GM21529 (cell line): ENCODE measurements around the gene PTPRT.

Source experiments
- ATAC-seq: cut with Tn5 transposase; IDR thresholded peaks from one replicate; pipeline ENCODE4 v1.9.1; 2021; ENCODE audit not compliant: unreplicated experiment

PTPRT gene

DNA sequence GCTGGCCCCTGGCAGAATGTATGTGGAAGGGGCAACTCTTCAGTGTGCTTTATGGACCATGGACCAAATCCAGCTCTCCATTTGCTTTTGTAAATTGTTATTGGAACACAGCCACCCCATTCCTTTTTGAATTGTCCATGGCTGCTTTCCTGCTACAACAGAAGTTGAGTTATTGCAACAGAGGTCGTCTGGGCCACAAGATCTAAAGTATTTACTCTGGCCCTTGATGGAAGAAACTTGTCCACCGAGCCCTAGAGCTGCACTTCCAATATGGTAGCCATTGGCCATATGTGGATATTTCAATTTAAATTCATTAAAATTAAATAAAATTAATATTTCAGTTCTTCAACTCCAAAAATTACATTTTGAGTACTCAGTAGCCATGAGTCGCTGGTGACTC, 543.5 kb downstream of the PTPRT start:
- ATAC-seq: no peak

DNA sequence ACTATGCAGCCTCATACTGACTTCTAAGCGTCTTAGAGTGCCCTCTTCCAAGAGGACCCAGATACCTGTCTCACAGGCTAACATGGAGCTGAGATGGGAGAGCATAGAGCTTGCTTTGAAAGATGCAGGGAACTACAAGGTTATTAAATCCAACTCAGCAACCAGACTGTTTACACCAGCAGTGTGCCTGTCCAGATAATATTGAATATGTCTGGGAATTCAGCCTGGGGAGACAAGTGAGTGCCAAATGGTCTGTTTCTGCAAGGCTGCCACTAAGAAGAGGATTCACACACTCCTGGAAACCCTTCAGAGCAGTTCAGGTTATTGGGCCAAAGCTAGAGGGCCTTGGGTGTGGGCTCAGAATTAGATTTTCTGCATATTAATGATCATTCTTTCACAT, 547.8 kb downstream of the PTPRT start:
- no peak for ATAC-seq

DNA sequence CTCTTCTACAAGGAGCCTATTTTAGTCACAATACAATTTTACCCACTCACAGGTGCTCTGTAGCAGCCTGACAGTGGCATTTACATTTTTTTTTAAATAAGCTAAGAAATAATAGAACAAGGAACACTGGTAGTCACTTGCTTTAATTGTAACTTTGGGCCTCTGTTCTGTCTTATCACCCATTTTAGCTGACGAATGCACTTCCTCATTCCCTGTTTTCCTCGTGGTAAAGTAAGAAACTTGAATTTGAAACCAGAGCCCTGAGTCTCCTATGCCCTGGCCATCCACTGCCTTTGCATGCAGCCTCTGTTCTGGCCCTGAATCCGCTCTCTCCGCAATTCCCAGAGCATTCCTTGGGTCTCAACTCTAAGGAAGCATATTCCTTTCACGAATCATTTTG, 550.6 kb downstream of the PTPRT start:
- no peak for ATAC-seq

DNA sequence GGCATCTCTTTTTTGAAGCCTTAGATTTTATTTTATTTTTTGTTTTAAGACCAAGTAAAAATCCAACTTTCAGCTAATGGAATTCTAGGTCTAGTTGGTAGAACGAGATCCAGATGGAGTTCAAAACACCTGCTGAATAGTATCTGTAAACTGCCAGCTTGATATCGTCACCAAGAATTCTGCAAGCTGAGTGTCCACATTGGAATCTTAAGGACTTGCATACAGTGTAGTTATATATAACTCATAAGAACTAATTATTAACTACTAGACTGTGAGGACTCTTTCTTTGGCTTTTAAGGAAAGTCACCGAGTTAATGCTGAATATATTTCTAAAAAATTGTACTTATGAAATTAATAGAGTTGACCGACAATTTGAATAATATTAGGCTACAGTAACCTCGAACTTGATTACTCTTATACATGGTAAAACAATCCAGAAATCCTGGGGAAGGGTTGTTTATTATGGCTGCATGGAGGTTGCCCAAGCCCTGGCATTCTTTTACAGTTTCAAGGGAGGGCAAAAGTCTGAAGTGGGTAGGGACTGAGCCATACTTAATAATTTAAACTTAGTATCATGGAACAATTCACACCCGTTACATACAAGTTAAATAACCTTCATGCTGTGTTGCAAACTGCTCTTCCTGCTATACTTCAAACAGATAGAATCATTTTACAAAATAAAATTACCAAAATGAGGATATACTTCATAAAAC, 553.9 kb downstream of the PTPRT start:
- no peak for ATAC-seq

DNA sequence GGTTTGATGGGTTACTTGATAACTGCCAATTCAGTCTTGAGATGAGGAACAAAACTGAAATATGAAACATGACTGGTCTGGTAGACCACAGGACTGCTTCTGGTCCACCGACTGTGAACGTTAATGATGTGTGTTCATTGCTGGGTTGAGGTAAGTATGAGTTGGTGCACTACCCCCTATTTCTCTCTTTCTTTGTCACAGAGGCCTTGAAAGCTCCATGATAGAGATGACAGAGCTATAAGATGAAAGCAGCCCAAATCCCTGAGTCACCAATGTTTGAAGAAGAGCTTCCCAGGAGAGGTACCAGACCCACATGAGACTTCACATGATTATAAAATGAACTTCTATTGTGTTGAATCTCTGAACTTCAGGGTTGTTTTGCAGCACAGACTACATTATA, 555.5 kb downstream of the PTPRT start:
- ATAC-seq: no peak

DNA sequence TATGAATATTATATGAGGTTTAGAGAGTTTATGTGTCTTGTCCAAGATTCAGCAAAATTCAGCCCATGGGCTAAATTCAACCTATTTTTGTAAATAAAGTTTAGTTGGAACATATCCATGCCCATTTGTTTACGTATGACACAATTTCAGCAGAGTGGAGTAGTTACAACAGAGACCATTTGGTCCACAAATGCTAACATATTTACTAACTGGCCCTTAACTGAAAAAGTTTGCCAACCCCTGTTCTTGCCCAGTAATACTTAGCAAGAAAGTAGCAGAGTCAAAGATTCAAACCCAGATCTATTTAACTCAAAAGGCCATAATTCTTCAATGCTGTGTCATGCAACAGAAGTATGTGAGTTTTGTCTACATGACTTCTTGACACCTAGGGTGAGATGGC, 561.0 kb downstream of the PTPRT start:
- ATAC-seq: no peak

DNA sequence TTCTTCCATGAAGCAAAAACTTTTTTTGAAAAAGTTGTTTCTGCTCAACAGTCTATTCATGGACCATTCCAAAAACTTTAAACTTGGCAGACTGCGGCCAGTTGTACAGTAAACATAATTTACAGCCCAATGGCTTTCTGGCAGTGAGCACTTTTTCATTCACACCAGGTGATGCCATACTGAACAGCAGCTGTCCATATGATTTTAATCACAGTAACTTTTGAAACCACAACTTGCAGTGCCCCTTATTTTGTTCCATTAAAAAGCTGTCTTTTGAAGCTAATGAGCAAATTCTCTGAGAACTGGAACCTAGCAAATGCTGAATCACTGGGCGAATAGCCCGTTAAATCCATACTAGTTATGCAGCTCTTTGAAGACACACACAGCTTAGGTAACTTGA, 576.6 kb downstream of the PTPRT start:
- no peak for ATAC-seq

DNA sequence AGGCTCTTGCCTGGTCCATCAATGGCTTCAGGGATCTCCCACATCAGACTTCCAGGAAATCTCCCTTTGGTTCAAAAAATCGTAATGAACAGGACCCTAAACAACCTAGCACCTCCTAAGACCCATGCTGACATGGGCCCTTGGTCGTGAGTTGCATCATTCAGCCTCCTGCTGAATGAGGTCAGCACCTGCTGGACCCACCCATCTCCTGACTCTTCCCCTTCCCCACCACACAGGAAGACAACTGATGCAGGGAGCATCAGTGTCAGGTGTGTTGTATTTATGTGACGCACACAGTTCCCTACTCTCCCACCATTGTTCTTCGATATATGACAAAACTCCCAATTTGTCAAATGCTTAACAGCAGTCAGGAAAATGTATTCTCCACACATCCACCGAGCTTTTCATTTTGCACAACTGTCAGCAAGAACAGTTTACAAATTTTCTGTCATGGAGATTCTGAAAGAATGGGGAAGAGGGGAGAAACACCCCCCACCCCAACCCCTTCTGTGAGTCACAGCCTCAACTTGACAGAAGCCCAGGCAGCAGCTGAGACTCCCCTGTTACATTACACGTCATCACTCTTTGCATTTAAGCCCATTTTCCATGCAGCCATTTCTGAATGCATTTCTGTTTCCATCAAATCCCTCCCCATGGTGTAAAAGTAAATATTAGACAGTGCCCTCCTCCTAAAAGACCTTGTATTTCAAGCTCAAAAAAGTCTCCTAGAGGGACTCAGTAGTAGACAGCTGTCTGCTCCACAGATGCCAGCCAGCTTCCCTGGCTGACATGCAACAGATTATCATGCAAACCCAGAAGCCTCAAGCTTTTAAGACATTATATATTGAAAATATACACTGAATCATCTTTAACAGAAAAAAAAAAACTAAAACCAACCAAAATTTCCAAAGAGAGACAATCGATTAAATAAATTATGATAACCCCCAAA, 577.5 kb downstream of the PTPRT start:
- ATAC-seq: no peak

DNA sequence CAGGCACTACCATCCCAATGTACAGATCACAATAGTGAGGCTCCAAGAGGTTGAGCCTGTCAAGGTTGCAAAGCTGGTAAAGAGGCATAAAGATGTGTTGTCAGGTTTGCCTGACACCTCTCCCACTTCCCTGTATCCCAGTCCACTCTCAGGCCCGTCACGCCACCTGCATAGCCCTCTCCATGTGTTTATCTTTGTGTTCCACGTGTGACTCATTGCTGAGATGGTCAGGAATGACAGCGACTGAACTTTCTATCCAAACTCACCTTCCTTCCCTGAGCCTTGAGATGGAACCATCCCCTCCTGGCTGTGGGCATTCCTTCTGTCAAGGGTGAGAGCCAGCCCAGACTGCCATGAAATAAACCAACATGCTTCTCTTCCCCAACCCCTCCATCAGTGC, 578.3 kb downstream of the PTPRT start:
- no peak for ATAC-seq

DNA sequence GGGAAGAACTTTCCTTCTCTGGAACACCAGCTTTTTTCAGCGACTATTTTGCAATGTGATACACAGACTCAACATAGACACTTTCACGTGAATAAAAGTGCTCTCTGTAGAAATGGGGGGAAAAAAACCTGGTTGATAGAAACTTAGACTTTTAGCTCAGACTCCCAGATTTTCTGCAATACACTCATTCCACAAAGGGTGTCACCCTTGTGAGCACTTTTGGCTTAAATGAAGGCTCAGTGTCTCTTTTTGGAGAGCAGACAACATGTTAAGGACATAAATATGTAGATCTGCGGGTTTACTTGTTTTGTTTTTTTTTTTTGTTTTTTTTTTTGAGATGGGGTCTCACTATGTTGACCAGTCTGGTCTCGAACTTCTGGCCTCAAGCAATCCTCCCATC, 579.6 kb downstream of the PTPRT start:
- no peak for ATAC-seq

DNA sequence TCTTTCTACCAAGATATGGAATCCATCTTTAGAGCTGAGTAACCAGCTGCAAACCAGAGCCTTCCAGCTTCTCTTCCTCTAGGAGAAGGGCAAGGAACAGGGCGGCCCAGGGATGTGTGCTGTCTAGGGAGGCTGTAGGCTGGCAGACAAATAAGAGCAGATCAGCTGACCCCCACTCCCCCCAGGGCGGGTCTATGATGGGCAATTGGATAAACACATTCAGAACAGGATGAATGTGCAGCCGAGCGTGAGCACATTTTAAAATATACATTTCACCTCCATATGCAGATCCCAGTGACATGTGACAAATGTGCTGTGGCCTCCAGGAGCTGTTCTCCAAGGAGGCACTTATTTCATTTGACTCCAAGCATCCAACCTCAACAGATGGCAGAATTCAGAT, 580.1 kb downstream of the PTPRT start:
- ATAC-seq: no peak

DNA sequence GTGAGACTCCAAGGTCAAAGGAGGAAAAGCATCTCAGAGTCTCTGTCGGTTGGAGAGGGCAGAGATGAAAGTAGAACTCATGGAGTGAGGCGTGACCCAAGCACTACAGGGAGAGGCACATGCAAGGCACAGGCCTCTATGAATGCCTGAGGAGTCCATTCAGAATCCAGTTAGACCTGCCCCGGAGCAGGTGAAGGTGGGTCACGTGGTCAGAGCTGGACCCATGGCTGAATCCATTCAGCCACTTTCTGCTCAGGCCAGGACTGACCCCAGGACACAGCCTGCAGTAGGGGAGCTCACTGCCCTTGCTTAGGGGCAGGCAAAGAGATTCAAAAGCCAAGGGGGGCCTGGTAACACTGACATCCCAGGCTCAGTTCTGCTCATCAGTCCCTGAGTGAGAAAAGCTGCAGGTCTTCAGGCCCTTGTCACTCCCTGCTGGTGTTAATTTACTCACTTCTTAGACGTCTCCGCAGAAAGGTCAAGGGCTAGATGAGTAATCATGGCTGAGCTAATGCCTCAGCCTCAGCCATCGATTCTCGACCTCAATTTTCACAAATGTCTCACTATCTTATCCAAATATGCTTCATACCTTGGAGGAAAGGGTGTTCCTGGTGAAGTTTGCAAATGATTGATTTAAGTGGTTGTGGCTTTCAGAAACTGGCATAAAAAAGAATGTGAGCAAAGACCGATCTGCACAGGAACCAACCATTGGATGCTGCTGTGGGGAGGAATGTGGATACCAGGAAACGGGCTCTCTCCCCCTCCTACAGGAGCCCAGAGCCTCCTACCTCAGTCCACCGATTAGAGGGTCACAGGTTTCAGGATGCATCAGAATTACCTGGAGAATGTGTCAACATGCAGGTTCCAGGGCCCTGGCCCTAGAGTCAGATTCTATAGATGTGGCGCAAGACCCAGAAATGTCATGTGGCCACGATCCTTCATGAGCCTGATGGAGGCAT, 584.4 kb downstream of the PTPRT start:
- no peak for ATAC-seq

DNA sequence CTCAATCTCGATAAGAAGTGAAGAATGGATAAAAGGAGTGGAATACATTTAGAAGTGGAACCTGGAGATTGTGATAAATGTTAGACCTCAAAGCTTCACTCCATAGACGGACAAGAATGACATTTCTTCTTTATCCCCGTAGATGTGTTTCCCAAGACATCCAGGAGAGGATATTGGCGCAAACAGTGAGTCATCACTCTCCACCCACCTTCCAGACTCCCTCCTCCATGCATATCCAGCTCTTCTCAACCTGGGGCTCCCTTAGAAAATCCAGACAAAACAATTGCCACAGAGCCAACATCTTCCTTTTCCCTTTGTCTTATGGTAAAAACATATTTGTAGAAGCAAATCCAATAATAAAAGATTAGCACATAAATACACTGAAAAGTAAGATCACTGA, 586.1 kb downstream of the PTPRT start:
- ATAC-seq: no peak

DNA sequence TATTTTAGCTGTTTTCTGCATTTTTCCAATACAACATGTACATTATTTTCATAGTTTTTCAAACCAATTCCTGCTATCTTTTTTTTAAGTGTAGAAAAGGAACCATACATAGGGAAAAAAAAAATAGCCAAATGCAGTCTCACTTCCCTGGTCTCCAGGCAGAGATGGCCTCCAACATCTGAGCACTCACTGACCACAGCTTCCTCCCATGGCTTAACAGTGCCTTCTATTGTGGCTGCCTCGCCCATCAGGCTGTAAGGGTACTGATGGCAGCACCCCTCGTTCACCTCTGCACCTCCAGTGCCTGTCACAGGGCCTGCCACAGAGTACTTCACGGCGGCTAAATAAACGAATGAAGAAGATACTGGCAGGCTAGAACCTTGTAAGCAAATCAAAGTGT, 591.1 kb downstream of the PTPRT start:
- ATAC-seq: no peak

DNA sequence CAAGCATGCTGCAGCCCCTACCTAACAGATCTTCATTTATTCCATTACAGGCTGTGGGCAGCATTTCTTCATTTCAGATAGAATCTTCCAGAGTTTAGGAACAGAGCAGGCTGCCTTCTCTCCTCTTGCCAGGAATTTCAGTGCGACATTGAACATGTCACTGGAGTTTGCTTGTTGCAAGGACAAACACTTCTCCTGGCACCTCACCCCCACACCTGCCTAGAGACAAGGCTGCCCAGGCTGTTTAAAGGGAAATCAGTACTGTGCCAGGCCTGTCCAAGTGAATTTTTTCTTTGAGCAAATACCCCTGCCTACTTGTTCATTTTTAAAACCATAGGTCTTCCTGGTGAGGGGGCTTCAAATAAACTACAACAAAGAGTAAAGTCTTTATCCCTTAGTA, 594.1 kb downstream of the PTPRT start:
- ATAC-seq: no peak

DNA sequence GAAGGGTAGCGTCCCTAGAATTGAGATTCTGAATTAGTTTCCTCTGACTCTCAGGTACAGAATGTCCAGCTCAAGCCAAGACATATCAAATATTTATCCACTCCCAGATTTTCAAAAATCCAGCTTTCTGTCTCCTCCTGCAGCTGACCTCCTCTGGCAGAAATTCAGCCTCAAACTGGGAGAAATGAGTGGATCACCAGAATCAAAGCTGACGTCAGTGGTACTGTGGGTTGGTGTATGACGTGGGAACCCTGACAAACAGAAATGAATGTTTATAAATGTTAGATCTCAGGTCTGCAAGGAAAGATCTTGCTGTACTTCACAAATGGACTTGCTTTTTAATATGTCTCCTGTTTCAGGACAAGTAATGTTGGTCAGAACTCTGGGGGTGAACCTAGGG, 595.0 kb downstream of the PTPRT start:
- no peak for ATAC-seq

DNA sequence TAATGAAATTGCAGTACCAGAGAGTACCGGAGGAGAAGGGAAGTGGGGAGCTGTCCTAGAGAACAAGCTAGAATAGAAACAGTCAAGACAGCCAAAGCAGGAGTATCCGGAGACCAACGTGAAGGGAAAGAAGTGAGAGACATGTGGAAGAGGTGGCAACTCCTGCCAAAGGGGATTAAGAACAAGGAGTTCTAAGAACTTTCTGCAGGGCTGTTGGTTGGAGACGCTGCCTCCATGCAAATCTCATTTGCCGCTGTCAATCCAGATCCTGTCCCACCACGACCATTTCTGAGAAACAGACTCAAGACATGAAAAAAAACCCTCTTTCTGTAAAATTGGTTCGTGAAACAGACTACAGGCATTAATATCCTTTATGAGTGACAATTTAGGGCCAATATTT, 595.7 kb downstream of the PTPRT start:
- ATAC-seq: no peak

DNA sequence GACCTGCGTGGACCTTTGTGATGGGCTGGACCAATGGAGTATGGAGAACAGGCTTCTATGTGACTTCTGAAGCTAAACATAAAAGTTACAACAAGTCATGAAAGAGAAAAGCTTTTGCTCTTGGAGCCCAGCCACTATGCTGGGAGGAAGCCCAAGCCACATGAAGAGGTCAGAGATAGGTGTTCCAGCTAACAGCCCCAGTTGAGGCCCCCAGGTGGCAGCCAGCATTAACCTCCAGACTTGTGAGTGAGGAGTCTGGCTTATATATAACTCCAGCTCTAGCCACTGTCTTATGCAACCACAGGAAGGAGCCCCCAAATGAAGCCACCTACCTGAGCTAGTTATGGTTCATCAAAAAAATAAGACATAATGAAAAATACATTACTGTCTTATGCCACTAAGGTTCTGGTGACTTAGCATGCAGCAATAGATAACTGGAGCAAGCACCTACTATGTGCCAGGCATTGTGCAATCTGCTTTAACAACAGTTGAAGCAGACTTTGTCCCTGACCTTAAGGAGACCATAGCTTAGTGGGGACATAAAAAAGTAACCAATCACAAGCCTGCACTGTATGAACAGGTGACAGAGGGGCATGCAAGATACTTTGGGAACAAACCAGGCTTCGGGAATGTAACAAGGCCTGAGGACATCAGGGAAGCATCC, 599.6 kb downstream of the PTPRT start:
- no peak for ATAC-seq

DNA sequence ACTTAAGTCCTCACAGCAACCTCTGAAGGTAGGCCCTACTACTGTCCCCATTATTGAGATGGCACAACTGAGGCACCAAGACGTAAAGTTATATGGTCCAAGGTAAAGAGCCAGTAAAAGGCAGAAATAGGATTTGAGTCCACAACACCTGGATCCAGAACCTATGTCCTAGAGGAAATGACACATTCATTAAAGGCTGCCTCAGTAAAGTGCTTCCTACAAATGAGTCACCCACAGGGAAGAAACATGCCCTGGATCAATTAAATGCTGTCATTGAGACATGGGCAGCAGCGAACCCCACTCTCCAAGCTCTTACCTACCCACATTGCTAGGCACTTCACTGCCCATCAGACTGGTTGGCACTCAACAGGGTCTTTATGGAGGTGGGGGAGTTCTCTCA, 600.9 kb downstream of the PTPRT start:
- ATAC-seq: no peak

DNA sequence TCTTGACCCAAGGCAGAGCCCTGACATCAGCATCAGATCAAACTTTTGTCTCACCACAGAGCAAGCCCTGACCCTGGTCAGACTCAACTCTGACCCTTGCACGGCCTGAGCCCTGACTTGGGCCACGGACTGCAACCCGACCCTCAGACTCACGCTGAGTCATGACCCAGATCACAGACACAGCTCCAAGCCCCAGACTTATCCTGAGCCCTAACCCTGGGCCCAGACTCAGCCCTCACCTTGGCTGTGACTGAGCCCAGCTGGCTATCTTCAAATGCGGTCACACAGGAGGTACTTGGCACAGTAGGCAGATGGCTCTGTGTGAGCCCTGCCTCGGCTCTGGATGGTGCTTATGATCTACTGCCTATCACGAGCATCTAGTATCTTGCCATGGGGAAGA, 602.3 kb downstream of the PTPRT start:
- no peak for ATAC-seq

DNA sequence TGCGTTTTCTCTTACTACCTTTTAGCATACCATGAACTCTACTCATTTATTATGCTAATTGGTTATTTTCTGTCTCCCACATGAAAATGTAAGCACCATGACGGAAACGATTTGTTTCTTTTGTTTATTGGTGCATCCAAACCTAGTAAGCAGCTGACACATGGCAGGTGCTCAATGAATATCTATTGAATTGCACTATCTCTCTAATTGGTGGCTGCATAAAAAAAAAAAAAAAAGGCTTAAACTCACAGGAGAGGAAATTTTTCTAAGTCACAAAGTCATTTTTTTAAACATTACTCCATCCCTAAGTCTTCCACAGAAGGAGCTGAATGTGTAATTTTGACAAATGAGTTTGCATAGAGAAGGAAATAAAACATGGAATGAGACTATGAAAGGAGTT, 608.4 kb downstream of the PTPRT start:
- ATAC-seq: no peak
